Measurements from ENCODE around the gene LBHD2.

Gene LBHD2

DNA sequence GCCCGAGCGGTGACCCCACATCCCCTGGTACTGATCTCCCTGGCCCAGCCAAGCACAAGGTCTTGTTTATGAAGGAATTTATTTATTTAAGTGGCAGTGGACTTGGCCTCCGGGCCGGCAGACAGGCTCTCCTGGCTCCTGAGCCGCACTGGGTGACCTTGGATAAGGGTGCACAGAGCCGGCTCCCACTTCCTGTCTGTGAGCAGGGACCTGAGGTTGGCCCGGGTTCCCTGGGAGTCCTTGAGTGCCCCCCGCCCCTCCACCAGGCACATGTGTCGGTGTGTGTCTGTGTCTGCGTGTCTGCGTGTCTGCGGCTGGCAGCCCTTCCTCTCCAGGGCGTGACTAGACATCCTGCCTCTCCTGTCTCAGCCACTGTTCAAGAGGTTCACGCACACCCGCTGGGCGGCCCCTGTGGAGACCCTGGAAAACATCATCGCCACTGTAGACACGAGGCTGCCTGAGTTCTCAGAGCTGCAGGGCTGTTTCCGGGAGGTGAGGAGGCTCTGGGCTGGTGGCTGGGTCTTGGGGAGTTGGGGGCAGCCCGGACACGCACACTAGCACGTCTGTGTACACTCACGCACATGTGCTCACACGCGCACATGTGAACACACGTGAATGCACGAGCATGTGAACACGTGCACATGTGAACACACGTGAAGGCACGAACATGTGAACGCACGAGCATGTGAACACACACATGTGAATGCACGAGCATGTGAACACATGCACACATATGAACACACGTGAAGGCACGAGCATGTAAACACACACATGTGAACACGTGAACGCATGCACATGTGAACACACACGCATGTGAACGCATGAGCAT lies 48.6 kb downstream of the LBHD2 start:
- H3K4me3 ChIP-seq (ENCODE audit: low read depth in 1 of 2, low read length in 2 of 2): no peak overlapping the region
- no peaks in the 10 kb centered on the region for H3K27me3 ChIP-seq (ENCODE audit: control insufficient read depth in 1 of 2, insufficient read depth in 2 of 2, low read length in 2 of 2)
- no peaks in the 10 kb centered on the region for H3K36me3 ChIP-seq (ENCODE audit: insufficient read depth, low read length)
- no peak overlapping the region for H3K9ac ChIP-seq (ENCODE audit: low read length)
- H3K9me3 ChIP-seq (ENCODE audit: low read length): no peaks in the 10 kb centered on the region
- peaks cover 32% of the 10 kb centered on the region for H3K4me1 ChIP-seq (ENCODE audit: insufficient read depth, low read length)
- no peak overlapping the region for H3K27ac ChIP-seq (ENCODE audit: low read depth, low read length)

DNA sequence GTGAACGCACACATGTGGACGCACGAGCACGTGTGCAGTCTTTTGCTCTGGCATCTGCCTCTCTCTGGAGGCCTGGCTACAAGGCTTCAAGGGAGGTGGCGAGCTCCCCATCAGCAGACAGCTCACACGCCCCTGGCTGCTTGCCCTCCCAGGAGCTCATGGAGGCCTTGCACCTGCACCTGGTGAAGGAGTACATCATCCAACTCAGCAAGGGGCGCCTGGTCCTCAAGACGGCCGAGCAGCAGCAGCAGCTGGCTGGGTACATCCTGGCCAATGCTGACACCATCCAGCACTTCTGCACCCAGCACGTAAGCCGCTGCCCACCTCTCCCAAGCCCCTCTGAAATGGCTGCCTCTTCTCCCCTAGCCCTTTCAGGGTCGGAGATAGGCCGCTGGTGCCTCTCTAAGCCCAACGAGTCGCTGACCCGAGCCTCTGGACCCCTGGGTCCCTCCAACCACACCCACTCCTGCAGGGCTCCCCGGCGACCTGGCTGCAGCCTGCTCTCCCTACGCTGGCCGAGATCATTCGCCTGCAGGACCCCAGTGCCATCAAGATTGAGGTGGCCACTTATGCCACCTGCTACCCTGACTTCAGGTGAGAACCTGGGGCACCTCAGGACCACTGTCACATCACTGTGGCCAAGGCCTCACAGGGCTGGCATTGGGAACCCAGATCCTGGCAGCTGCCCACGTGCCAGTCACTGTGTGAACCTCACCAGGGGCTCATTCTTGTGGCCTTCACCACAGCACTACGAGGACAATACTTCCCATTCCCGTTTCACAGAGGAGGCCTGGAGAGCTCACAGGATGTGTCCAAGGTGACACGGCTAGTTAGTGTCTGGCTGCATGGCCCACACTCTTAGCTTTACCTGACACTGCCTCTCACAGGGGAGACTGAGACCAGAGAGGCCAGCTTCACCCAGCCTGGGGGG lies 49.5 kb downstream of the LBHD2 start:
- no peaks in the 10 kb centered on the region for H3K36me3 ChIP-seq (ENCODE audit: insufficient read depth, low read length)
- H3K4me1 ChIP-seq (ENCODE audit: insufficient read depth, low read length): peaks cover 39% of the 10 kb centered on the region

DNA sequence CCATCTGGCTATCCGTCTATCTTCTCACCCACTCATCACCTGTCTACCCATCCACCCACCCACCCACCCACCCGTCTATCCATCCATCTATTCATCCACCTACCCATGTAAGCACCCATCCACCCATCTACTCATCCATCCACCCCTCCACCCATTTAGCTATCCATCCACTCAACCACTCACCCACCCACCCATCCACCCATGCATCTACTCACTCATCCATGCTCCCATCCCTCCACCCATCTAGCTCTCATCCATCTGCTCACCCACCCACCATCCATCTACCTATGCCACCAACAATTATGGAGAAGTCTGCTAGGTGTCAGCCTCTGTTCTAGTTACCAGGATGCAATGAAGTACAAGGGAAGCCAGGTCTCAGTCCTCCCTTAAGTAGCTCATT lies 50.4 kb downstream of the LBHD2 start:
- no peak overlapping the region for H3K27ac ChIP-seq (ENCODE audit: low read depth, low read length)
- H3K9me3 ChIP-seq (ENCODE audit: low read length): no peaks in the 10 kb centered on the region
- no peak overlapping the region for H3K9ac ChIP-seq (ENCODE audit: low read length)
- peaks cover 0 to 10% of the 10 kb centered on the region in 2 donors for H3K27me3 ChIP-seq (ENCODE audit: control insufficient read depth in 1 of 2, insufficient read depth in 2 of 2, low read length in 2 of 2)
- no peak overlapping the region for H3K4me3 ChIP-seq (ENCODE audit: low read depth in 1 of 2, low read length in 2 of 2)
- peaks cover 39% of the 10 kb centered on the region for H3K4me1 ChIP-seq (ENCODE audit: insufficient read depth, low read length)
- no peaks in the 10 kb centered on the region for H3K36me3 ChIP-seq (ENCODE audit: insufficient read depth, low read length)

More for the DNA sequence above, 49.5 kb downstream of the LBHD2 start:
- Histone ChIP-seq H3K9me3 (ENCODE audit: low read length) (no peaks in the 10 kb centered on the region), H3K4me3 (ENCODE audit: low read depth in 1 of 2, low read length in 2 of 2) (no peak overlapping the region), H3K9ac (ENCODE audit: low read length) (no peak overlapping the region), H3K27ac (ENCODE audit: low read depth, low read length) (no peak overlapping the region), H3K27me3 (ENCODE audit: control insufficient read depth in 1 of 2, insufficient read depth in 2 of 2, low read length in 2 of 2) (peaks cover 0 to under 1% of the 10 kb centered on the region in 2 donors)

- no peaks in the 10 kb centered on the region for H3K36me3 ChIP-seq (ENCODE audit: insufficient read depth, low read length)
- peaks cover 39% of the 10 kb centered on the region for H3K4me1 ChIP-seq (ENCODE audit: insufficient read depth, low read length)
- no peaks in the 10 kb centered on the region for H3K9me3 ChIP-seq (ENCODE audit: low read length)
- H3K27ac ChIP-seq (ENCODE audit: low read depth, low read length): no peak overlapping the region
- peaks cover 0 to 14% of the 10 kb centered on the region in 2 donors for H3K27me3 ChIP-seq (ENCODE audit: control insufficient read depth in 1 of 2, insufficient read depth in 2 of 2, low read length in 2 of 2)
- H3K9ac ChIP-seq (ENCODE audit: low read length): no peak overlapping the region
- no peak overlapping the region for H3K4me3 ChIP-seq (ENCODE audit: low read depth in 1 of 2, low read length in 2 of 2)
These were observed 50.9 kb downstream of the LBHD2 start for GRCh38 chr14:103134919-103135318.

DNA sequence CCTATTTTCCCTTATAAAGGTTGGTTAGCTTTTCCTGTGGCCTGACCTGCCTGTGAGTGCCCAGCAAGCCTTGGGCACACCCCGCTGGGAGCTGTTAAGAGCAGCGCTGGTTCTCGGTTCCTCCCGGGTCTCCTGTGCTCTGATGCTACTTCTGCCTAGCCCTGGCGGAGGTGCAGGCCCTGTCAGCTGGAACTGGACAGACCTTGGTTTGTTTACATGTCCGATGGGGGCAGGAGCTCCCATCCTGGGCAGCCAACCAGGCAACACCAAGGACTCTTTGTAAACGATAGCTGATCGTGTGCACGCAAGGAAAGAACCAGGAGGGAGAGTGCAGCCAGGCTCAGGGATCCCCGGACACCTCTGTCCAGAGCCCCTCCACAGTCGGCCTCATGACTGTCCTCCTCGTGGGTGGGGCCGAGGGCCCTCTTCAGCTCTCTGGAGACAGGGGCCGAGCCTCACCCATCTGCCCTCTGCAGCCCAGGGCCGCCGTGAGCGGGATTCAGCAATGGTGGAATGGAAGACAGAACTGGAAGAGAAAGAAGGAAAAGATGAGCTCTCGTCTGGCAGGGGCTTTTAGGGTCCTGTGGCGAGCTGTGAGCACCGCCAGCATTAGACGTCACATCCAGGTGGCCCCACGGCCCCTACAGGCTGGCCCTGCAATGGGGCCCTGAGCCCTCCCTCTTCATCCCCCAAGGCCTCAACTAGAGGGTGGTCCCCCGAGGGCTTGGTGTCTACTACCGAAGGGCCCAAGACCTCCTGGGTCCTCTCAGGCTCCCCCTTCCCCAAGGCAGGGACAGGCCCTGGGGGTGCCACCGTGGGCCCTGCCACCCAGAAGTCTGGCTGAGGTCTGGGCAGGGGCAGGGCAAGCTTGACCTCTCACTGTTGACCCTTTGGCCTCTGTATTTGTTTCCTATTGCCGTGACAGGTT lies 51.6 kb downstream of the LBHD2 start:
- H3K4me1 ChIP-seq (ENCODE audit: insufficient read depth, low read length): peaks cover 36% of the 10 kb centered on the region
- H3K9ac ChIP-seq (ENCODE audit: low read length): no peak overlapping the region
- no peaks in the 10 kb centered on the region for H3K36me3 ChIP-seq (ENCODE audit: insufficient read depth, low read length)
- H3K4me3 ChIP-seq (ENCODE audit: low read depth in 1 of 2, low read length in 2 of 2): no peak overlapping the region
- H3K27ac ChIP-seq (ENCODE audit: low read depth, low read length): no peak overlapping the region
- peaks cover 0 to 14% of the 10 kb centered on the region in 2 donors for H3K27me3 ChIP-seq (ENCODE audit: control insufficient read depth in 1 of 2, insufficient read depth in 2 of 2, low read length in 2 of 2)
- H3K9me3 ChIP-seq (ENCODE audit: low read length): no peaks in the 10 kb centered on the region

GRCh38 chr14:103136388-103137271 lies 52.6 kb downstream of the LBHD2 start:
- Histone ChIP-seq H3K27ac (ENCODE audit: low read depth, low read length) (no peak overlapping the region), H3K9ac (ENCODE audit: low read length) (no peak overlapping the region), H3K9me3 (ENCODE audit: low read length) (no peaks in the 10 kb centered on the region), H3K4me1 (ENCODE audit: insufficient read depth, low read length) (peaks cover 26% of the 10 kb centered on the region), H3K4me3 (ENCODE audit: low read depth in 1 of 2, low read length in 2 of 2) (no peak overlapping the region), H3K27me3 (ENCODE audit: control insufficient read depth in 1 of 2, insufficient read depth in 2 of 2, low read length in 2 of 2) (peaks cover 0 to 14% of the 10 kb centered on the region in 2 donors), H3K36me3 (ENCODE audit: insufficient read depth, low read length) (no peaks in the 10 kb centered on the region)

DNA sequence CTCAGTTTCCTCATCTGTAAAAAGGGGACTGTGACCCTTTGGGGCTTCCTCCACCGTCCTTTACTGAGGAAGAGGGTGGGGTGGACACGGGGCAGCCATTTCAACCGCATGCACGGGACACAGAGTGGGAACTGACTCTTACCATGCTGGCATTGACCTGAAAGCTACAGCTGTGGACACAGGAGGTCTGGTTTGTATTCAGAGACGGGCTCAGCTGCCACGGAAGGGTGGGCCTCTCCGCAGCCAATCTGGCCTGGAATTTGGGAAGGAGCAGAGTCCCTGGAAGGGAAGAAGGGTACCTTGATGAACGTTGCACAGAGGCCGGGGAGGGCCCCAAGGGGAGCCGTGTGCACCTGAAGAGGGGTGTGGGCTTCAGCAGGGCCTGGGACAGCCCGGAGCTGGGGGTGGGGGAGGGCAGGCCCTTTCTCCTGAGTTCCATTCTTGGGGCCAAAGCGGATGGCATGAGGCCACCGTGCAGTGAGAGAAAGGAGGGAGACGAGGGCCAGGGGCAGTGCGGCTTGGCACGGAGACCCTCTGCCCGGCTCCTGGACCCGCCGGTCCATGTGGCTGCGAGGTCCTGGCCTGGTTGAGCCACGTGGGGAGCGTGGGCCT lies 53.8 kb downstream of the LBHD2 start:
- Histone ChIP-seq H3K4me3 (ENCODE audit: low read depth in 1 of 2, low read length in 2 of 2) (no peak overlapping the region), H3K4me1 (ENCODE audit: insufficient read depth, low read length) (peaks cover 16% of the 10 kb centered on the region), H3K27me3 (ENCODE audit: control insufficient read depth in 1 of 2, insufficient read depth in 2 of 2, low read length in 2 of 2) (peaks cover 0 to 14% of the 10 kb centered on the region in 2 donors), H3K9ac (ENCODE audit: low read length) (no peak overlapping the region), H3K9me3 (ENCODE audit: low read length) (no peaks in the 10 kb centered on the region), H3K36me3 (ENCODE audit: insufficient read depth, low read length) (no peaks in the 10 kb centered on the region), H3K27ac (ENCODE audit: low read depth, low read length) (no peak overlapping the region)

GRCh38 chr14:103138301-103139131 lies 54.5 kb downstream of the LBHD2 start:
- H3K27ac ChIP-seq (ENCODE audit: low read depth, low read length): no peak overlapping the region
- H3K36me3 ChIP-seq (ENCODE audit: insufficient read depth, low read length): no peaks in the 10 kb centered on the region
- H3K4me1 ChIP-seq (ENCODE audit: insufficient read depth, low read length): peaks cover 16% of the 10 kb centered on the region
- H3K27me3 ChIP-seq (ENCODE audit: control insufficient read depth in 1 of 2, insufficient read depth in 2 of 2, low read length in 2 of 2): peaks cover 0 to 14% of the 10 kb centered on the region in 2 donors
- no peak overlapping the region for H3K9ac ChIP-seq (ENCODE audit: low read length)
- H3K4me3 ChIP-seq (ENCODE audit: low read depth in 1 of 2, low read length in 2 of 2): no peak overlapping the region
- H3K9me3 ChIP-seq (ENCODE audit: low read length): no peaks in the 10 kb centered on the region

- H3K4me1 ChIP-seq (ENCODE audit: insufficient read depth, low read length): peaks cover 16% of the 10 kb centered on the region
- H3K9ac ChIP-seq (ENCODE audit: low read length): no peak overlapping the region
- H3K4me3 ChIP-seq (ENCODE audit: low read depth in 1 of 2, low read length in 2 of 2): no peak overlapping the region
- peaks cover 0 to 14% of the 10 kb centered on the region in 2 donors for H3K27me3 ChIP-seq (ENCODE audit: control insufficient read depth in 1 of 2, insufficient read depth in 2 of 2, low read length in 2 of 2)
- H3K36me3 ChIP-seq (ENCODE audit: insufficient read depth, low read length): no peaks in the 10 kb centered on the region
- H3K9me3 ChIP-seq (ENCODE audit: low read length): no peaks in the 10 kb centered on the region
- no peak overlapping the region for H3K27ac ChIP-seq (ENCODE audit: low read depth, low read length)
These were observed 55.4 kb downstream of the LBHD2 start for GRCh38 chr14:103139132-103140025.

Data from muscle layer of colon (tissue), 2 donors.